ENCODE results near the gene ATRAID.

GRCh38 chr2:27203741-27204140 is 8.1 kb upstream of the ATRAID start:
- TF ChIP-seq CTCF (IDR thresholded peaks at IDR 0.05) (no peak), POLR2A (IDR thresholded peaks at IDR 0.05) (no peak)
